ENCODE results near the gene SINHCAF. TPM values are rescaled to one million over a fixed set of nuclear protein-coding genes. Genes with fewer than 3 reads are reported as not detected.

The SINHCAF gene
- total and polyA plus RNA-seq, 2 of the 8 experiments (the other 6 are each of a cell fraction or from before 2014, with no cell fraction given), result 138 to 576 TPM

DNA sequence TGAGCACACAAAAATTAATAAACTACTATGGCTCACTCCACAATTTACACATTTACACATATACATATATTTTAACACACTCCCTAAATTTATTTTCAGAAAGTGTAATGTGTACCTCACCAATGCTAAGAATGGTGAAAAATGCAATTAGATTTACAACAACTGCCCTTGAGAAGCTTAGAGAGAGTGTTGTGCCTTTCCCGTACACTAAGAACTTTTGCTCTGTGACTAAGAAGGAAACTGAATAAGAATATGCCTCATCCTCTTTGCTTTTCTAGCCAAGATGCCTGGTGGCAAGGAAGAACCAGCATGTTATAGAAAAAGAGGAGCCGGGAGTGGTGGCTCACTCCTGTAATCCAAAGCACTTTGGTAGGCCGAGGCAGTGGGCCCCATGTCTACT is 62.3 kb downstream of the SINHCAF start:
- DNase-seq (ENCODE audit: low read depth in 1 of 2, low spot score in 2 of 2), result no peak
- Histone ChIP-seq H3K56ac (replicated peaks; ENCODE audit: insufficient read length, low read depth, low read length) (no peak overlapping the region), H3K23me2 (ENCODE audit: low read depth, low read length) (no peaks in the 10 kb centered on the region), H3K27ac (ENCODE audit: low read depth, low read length) (no peak overlapping the region), H3K36me3 (ENCODE audit: control insufficient read depth in 2 of 4, insufficient read depth in 4 of 4, low read length in 3 of 4) (no peaks in the 10 kb centered on the region), H4K5ac (ENCODE audit: insufficient read length, low read depth, low read length) (no peak overlapping the region), H3K23ac (ENCODE audit: insufficient read length) (no peak overlapping the region), H2BK12ac (ENCODE audit: low read depth, low read length) (no peak overlapping the region), H2BK15ac (ENCODE audit: low read length) (no peak overlapping the region), H4K8ac (ENCODE audit: extremely low read depth, insufficient read depth, low read length) (no peak overlapping the region), H3K9ac (replicated peaks in 1 of 4; ENCODE audit: extremely low read depth in 1 of 4, low read depth in 3 of 4, low read length in 3 of 4) (no peak overlapping the region), H3K27me3 (replicated peaks in 1 of 4; ENCODE audit: control insufficient read depth in 3 of 4, extremely low read depth in 1 of 4, insufficient read depth in 3 of 4, low read length in 3 of 4) (no peaks in the 10 kb centered on the region), H2BK20ac (ENCODE audit: low read length) (no peak overlapping the region), H4K91ac (replicated peaks; ENCODE audit: insufficient read length, low read length) (no peak overlapping the region), H3K4ac (replicated peaks; ENCODE audit: insufficient read length, low read depth, low read length) (no peak overlapping the region), H2AK5ac (ENCODE audit: low read depth, low read length) (no peak overlapping the region), H3K18ac (ENCODE audit: extremely low read depth, low read length) (no peak overlapping the region), H3K14ac (ENCODE audit: insufficient read length) (no peak overlapping the region), H2BK120ac (replicated peaks; ENCODE audit: low read depth, low read length) (no peak overlapping the region), H3K4me2 (ENCODE audit: insufficient read depth in 1 of 2, low read depth in 2 of 2, low read length in 2 of 2) (no peak overlapping the region), H3K9me3 (ENCODE audit: insufficient read depth in 2 of 2, low read depth in 1 of 2, low read length in 1 of 2) (no peaks in the 10 kb centered on the region), H3K4me3 (ENCODE audit: extremely low read depth in 1 of 4, insufficient read depth in 2 of 4, low read depth in 3 of 4, low read length in 4 of 4) (no peak overlapping the region), H4K20me1 (replicated peaks in 1 of 2; ENCODE audit: control insufficient read depth in 1 of 2, insufficient read depth in 2 of 2, low read length in 2 of 2) (peaks cover 0 to 1% of the 10 kb centered on the region in 2 experiments), H2BK5ac (ENCODE audit: low read depth, low read length) (no peak overlapping the region), H3K4me1 (replicated peaks in 1 of 4; ENCODE audit: control insufficient read depth in 3 of 4, insufficient read depth in 4 of 4, low read length in 3 of 4) (peaks cover 0 to 7% (median 2%) of the 10 kb centered on the region in 4 experiments; a peak in 5 of 7 replicates), H3K79me1 (ENCODE audit: low read depth, low read length) (no peaks in the 10 kb centered on the region), H3K79me2 (ENCODE audit: control insufficient read depth in 1 of 2, insufficient read depth in 2 of 2, low read length in 2 of 2) (no peaks in the 10 kb centered on the region), H2AFZ (ENCODE audit: low read length) (no peak overlapping the region)
- no peak for TF ChIP-seq HDAC6 (IDR thresholded peaks at IDR 0.05; ENCODE audit: low read depth, low read length)
- FAIRE-seq, result no peak
- POLR2A ChIA-PET (ENCODE audit: partially characterized antibody), result interaction anchor here (1.0 kb wide), 1 partner anchor 16 kb away, joined by 3 read pairs; no protein-coding TSS in a partner anchor
- CTCF ChIA-PET (ENCODE audit: partially characterized antibody), result interaction anchor here (3.8 kb wide), 1 partner anchor 9 kb away, joined by 19 read pairs; no protein-coding TSS in a partner anchor
- 81% methylated on average over 3 of the region's 3 CpGs; no CpG with 5 or more reads in 1 of the 2 experiments for WGBS, 2 experiments (ENCODE audit: extremely low coverage in 1 of 2, insufficient coverage in 1 of 2, insufficient read length in 1 of 2, insufficient replicate concordance in 2 of 2, low coverage in 1 of 2, low lambda C conversion rate in 2 of 2, missing lambda C conversion rate in 1 of 2)
